Subcutaneous abdominal adipose tissue (tissue), 5 donors: ENCODE data around the gene RERG.
A peak's percentile ranks its signal among the peaks of the same experiment; 100 is the strongest.

Experiments
- H3K27ac ChIP-seq: one replicate; pipeline ENCODE4 v1.7.0; 2013; ENCODE audit warnings: low read depth, mild to moderate bottlenecking, inconsistent platforms, low read length, moderate library complexity
- H3K27me3 ChIP-seq, 5 donors: one replicate each; pipeline ENCODE4 v1.7.0; 2013; ENCODE audit warnings: low read length in 5 of 5, inconsistent platforms in 1 of 5; ENCODE audit not compliant: control insufficient read depth in 5 of 5, insufficient read depth in 4 of 5
- H3K36me3 ChIP-seq, 5 donors: one replicate each; pipeline ENCODE4 v1.7.0; 2013; ENCODE audit warnings: low read length in 5 of 5; ENCODE audit not compliant: control insufficient read depth in 5 of 5, insufficient read depth in 5 of 5
- H3K4me1 ChIP-seq, 5 donors: one replicate each; pipeline ENCODE4 v1.7.0; 2013; ENCODE audit warnings: low read length in 5 of 5, mild to moderate bottlenecking in 3 of 5, moderate library complexity in 1 of 5; ENCODE audit not compliant: control insufficient read depth in 5 of 5, insufficient read depth in 5 of 5
- H3K4me3 ChIP-seq, 5 donors: one replicate each; pipeline ENCODE4 v1.7.0; 2013; ENCODE audit warnings: low read length in 5 of 5, low read depth in 1 of 5
- H3K9ac ChIP-seq, 5 donors: one replicate each; pipeline ENCODE4 v1.7.0; 2013; ENCODE audit warnings: low read length in 5 of 5, mild to moderate bottlenecking in 4 of 5, moderate library complexity in 3 of 5
- H3K9me3 ChIP-seq, 5 donors: one replicate each; pipeline ENCODE4 v1.7.0; 2013; ENCODE audit warnings: low read length in 5 of 5; ENCODE audit not compliant: control insufficient read depth in 5 of 5
- donor health status: healthy.
- donor health status: healthy.
- donor health status: healthy.
- donor health status: healthy.
- donor health status: healthy.

Gene RERG

DNA sequence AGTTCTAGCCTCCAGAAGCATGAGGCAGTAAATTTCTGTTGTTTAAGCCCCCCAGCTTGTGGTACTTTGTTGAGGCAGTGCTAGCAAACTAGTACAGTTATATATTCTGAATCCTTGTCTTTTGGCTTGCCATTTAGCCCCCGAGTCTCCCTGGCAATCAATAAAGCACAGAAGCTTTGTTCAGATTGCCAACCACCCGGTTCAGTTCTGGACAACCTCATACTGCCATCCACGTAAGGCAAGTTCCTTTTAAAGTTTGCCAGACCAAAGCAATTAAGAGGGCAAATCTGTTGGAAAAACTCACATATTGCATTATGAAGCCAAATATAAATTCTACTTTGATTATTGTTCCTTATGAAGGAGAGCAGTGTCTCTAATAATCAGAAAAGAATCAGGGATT lies 67.1 kb downstream of the RERG start:
- Histone ChIP-seq H3K4me3 (no peak overlapping the region), H3K27me3 (no peaks in the 10 kb centered on the region), H3K9ac (peak overlapping the region in 2 of 5 donors; percentile 6 to 7), H3K4me1 (peaks cover 5 to 75% (median 56%) of the 10 kb centered on the region in 5 donors), H3K27ac (peak overlapping the region; percentile 84), H3K9me3 (no peaks in the 10 kb centered on the region), H3K36me3 (no peaks in the 10 kb centered on the region)

DNA sequence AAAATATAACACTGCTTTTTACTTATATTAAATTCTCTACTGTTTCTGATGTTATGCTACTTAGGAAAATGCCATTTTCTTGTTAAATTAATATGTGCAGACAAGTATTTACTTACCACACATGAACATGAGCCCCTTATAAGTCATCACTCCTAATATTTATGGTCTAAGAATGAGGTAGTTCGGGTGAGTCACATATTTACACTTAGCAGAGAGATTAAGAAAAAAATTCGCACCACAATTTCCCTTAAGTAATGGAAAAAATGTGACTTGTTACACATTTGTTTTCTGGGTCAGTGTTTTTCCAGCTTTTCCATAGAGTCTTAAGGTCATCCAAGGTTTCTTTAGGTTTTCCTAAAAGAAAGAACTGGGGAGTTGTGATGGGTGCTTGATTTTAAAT lies 68.3 kb downstream of the RERG start:
- H3K27me3 ChIP-seq, result no peaks in the 10 kb centered on the region
- peaks cover 5 to 79% (median 56%) of the 10 kb centered on the region in 5 donors for H3K4me1 ChIP-seq
- no peak overlapping the region for H3K4me3 ChIP-seq
- H3K36me3 ChIP-seq, result no peaks in the 10 kb centered on the region
- H3K27ac ChIP-seq, result peak overlapping the region; percentile 90
- no peaks in the 10 kb centered on the region for H3K9me3 ChIP-seq
- peak overlapping the region in 1 of 5 donors; percentile 41 for H3K9ac ChIP-seq

DNA sequence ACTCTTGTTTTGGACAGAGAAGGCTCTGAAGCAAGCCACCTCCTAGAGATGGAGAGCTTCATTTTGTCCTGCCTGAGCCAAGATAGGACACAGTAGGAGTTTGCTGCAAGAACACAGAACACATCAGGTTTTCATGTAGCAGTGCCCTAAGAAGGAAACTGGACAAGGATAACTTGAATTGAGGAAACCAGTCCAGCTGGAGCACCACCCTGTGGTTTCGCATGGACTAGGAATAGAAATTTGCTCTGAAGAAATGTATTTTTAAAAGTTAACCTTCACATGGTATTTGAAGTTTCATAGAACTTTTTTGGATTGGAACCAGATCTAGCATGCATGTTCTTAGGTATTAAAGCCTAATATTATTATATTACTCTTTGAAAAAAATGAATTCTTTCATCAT lies 68.8 kb downstream of the RERG start:
- peak overlapping the region in 1 of 5 donors; percentile 40 for H3K9ac ChIP-seq
- no peaks in the 10 kb centered on the region for H3K27me3 ChIP-seq
- H3K9me3 ChIP-seq, result no peaks in the 10 kb centered on the region
- H3K4me3 ChIP-seq, result no peak overlapping the region
- peak overlapping the region; percentile 90 for H3K27ac ChIP-seq
- peaks cover 5 to 78% (median 56%) of the 10 kb centered on the region in 5 donors for H3K4me1 ChIP-seq
- H3K36me3 ChIP-seq, result no peaks in the 10 kb centered on the region

DNA sequence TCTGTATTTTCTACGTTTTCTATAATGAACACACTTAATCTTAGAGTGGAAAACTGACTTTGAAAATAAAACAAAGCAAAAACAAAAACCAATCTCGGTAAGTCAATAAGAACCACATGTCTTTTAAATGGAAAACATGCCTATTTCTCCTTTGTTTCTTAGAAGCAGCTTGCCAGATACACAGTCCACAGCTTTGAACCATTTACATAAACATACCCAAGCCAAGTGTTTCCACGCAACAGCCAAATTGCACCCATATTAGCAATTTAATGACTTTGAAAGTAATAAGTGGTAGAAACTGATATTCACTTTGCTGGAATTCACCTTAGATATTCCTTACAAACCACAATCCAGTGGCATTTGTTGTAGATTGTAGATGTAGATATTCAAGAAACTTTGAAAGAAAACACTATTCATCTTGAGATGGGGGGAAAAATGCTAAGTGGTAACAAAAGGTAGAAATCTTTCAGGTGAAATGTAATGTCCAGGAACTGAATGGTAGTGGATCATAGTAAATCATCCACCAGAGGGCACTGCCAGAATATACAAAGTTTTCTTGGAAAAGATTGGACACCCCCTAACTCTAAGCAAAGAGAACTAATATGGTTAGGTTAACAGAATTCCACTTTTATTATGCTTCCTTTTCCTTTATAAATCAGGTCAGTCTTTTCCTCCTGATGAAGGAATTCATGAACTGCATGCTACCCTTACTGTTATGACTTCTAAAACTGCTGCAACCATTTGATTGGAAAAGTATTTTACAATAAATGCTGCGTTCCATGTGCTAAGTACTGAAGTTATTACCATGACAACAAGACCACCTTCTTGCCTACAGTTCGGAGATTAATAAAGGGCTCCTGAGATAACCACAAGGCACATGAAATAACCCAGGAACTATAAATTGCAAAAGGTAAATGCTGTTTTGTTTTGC lies 69.8 kb downstream of the RERG start:
- no peaks in the 10 kb centered on the region for H3K9me3 ChIP-seq
- no peaks in the 10 kb centered on the region for H3K27me3 ChIP-seq
- peak overlapping the region in 1 of 5 donors; percentile 31 for H3K4me3 ChIP-seq
- no peaks in the 10 kb centered on the region for H3K36me3 ChIP-seq
- peak overlapping the region in 2 of 5 donors; percentile 41 to 48 for H3K9ac ChIP-seq
- peak overlapping the region; percentile 90 for H3K27ac ChIP-seq
- H3K4me1 ChIP-seq, result peaks cover 5 to 76% (median 52%) of the 10 kb centered on the region in 5 donors

DNA sequence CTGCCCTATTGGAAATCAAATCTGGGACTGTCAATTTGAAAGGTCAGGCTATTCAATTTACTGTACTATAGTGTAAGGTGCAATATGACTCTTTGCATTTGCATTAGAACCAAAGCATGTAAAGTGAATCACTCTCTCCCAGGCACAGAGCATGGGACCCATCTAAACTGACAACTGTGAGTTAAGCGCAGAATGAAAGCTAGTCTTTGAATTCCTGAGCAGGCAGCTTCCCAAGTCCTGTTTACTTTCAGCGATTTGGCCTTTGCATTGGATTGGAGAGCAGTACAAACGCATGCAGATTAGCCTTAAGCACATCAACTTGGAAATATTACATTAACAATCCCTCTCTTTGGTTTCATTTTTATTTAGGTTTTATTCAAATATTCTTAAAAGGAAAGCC lies 74.6 kb downstream of the RERG start:
- peak overlapping the region; percentile 44 for H3K27ac ChIP-seq
- peak overlapping the region in 3 of 5 donors; percentile 11 to 50 (median 21) for H3K4me3 ChIP-seq
- peaks cover 0 to 49% (median 25%) of the 10 kb centered on the region in 5 donors for H3K4me1 ChIP-seq
- H3K9ac ChIP-seq, result peak overlapping the region in 1 of 5 donors; percentile 57
- H3K36me3 ChIP-seq, result no peaks in the 10 kb centered on the region
- no peaks in the 10 kb centered on the region for H3K27me3 ChIP-seq
- no peaks in the 10 kb centered on the region for H3K9me3 ChIP-seq

DNA sequence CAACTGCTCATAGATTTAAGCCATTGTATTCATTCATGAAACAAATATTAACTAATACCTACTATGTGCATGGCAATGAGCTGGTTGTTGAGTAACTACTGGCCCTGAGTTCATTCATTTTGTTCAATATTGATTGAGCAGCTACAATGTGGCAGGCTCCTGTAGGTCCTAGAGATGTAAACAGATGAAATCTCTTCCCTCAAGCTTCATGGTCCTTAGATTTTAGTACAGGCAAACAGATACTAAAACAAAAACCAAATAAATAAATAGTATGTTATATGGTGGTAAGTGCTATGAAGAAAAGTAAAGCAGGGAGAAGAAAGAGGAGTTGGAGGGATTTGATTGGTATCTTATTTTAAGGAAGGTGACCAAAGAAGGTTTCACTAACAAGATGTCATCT lies 77.8 kb downstream of the RERG start:
- Histone ChIP-seq H3K27me3 (no peaks in the 10 kb centered on the region), H3K9me3 (no peaks in the 10 kb centered on the region), H3K4me1 (peaks cover 0 to 35% (median 14%) of the 10 kb centered on the region in 5 donors), H3K36me3 (no peaks in the 10 kb centered on the region), H3K9ac (no peak overlapping the region), H3K27ac (no peak overlapping the region), H3K4me3 (no peak overlapping the region)

DNA sequence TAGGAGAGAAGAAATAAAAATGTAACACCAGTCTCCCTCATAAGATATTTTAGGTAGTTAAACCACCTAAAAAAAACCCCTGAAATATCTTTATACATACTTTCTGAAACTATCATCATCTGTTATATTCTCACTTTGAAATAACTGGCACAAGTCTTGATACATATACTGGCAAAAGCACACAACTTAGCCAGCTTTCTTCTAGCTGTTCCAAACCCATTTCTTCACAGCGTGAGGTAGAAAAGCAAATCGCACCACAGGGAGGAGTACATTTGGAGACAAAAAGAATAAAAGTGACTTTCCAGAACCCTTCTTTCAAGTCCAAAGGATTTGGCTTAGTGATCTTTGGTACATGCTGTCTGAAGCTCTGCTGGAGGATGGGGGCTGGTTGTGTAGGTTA lies 78.5 kb downstream of the RERG start:
- Histone ChIP-seq H3K36me3 (no peaks in the 10 kb centered on the region), H3K9me3 (no peaks in the 10 kb centered on the region), H3K27me3 (no peaks in the 10 kb centered on the region), H3K9ac (no peak overlapping the region), H3K4me1 (peaks cover 0 to 28% (median 14%) of the 10 kb centered on the region in 5 donors), H3K4me3 (no peak overlapping the region), H3K27ac (no peak overlapping the region)

DNA sequence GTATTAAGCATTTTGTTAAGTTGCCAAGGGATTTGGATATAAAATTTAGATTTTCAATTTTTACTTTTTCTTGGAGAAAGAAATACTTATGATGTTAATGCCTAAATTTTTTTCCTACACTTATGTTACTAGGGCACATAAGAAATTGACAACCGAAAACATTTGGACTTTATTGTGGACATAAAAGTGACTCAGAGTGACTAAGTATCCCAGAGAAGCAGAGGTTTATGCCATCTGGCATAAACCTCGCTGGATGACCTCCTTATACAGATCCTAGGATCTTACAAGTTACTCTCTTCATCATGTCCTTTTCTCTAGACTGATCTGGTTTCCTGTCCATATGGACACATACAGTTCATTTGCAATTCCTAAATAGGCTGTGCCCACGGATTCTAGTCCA lies 89.8 kb downstream of the RERG start:
- Histone ChIP-seq H3K27me3 (no peaks in the 10 kb centered on the region), H3K4me3 (no peak overlapping the region), H3K9ac (no peak overlapping the region), H3K9me3 (no peaks in the 10 kb centered on the region), H3K27ac (no peak overlapping the region), H3K36me3 (no peaks in the 10 kb centered on the region), H3K4me1 (peaks cover 0 to 12% (median 4%) of the 10 kb centered on the region in 5 donors)

DNA sequence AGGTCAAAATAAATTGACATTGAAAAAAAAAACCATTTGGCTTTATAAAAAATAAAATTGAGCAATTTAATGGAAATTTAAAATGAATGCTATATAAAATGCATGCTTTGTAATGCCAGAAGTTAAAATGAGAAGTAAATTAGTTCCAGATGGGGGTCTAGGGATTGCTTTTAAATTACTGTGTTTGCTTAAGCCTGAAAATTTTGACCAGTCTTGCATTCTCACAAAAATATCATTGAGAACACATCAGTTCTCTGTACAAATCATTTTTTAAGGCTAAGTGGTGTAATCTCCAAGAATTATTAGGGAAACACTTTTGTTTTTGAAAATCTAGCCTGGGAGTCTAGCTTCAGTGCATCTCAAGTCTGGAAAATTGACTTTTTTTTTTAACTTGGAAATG lies 90.7 kb downstream of the RERG start:
- H3K9ac ChIP-seq, result no peak overlapping the region
- no peak overlapping the region for H3K4me3 ChIP-seq
- H3K27ac ChIP-seq, result no peak overlapping the region
- H3K36me3 ChIP-seq, result no peaks in the 10 kb centered on the region
- no peaks in the 10 kb centered on the region for H3K27me3 ChIP-seq
- peaks cover 0 to 12% (median 4%) of the 10 kb centered on the region in 5 donors for H3K4me1 ChIP-seq
- H3K9me3 ChIP-seq, result no peaks in the 10 kb centered on the region

DNA sequence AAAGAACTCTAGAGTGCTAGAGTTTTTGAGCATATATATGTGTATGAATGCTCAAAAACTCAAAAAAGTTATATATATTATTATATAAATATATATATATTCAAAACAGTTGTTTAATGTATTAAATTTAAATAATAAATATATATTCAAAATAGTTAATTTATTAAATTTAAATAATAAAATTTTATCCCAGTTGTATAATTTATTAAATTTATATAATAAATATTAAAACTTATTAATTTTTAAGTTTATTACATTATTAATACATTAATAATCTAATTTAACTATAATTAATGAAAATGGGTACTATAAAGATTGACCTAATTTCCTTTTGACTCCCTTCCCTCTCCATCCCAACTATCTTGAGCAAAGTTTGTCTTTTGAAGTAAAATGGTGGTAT lies 97.8 kb downstream of the RERG start:
- H3K27ac ChIP-seq, result no peak overlapping the region
- peaks cover 0 to 8% (median 4%) of the 10 kb centered on the region in 5 donors for H3K4me1 ChIP-seq
- no peaks in the 10 kb centered on the region for H3K27me3 ChIP-seq
- no peak overlapping the region for H3K4me3 ChIP-seq
- no peaks in the 10 kb centered on the region for H3K9me3 ChIP-seq
- no peaks in the 10 kb centered on the region for H3K36me3 ChIP-seq
- H3K9ac ChIP-seq, result no peak overlapping the region
